Measurements from ENCODE around the gene MRTFA. TPM values are rescaled to one million over a fixed set of nuclear protein-coding genes. Genes with fewer than 3 reads are reported as not detected.

Gene MRTFA
- total and polyA plus RNA-seq, 9 of the 15 experiments (the other 6 are each of a cell fraction or from before 2014, with no cell fraction given), result 0.84 to 21.1 (median 3.7) TPM

DNA sequence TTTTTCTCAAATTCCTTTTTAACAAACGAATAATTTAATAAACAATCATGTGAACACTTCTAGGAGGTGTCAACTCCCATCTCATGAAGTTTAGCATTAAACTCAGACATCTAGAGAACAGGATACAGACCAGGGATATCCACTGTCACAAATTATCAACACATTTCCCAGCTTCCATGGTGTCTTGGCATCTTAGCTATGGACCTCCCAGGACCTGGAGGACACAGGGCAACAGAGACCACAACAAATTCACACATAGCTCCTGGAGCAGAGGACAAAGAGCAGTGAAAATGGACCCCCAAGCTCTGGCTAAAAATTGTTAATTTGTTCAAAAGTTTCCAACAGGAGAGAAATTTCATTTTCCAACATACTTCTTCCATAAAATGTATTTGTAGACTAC is 163.9 kb downstream of the MRTFA start:
- Histone ChIP-seq H3K79me2 (ENCODE audit: control insufficient read depth, insufficient read depth, low read length) (no peaks in the 10 kb centered on the region; the same call in 2 of the 3 replicates), H3K9me3 (replicated peaks; ENCODE audit: control insufficient read depth, insufficient read depth, low read depth, low read length) (no peaks in the 10 kb centered on the region), H4K20me1 (replicated peaks; ENCODE audit: control insufficient read depth, insufficient read depth, low read length) (no peaks in the 10 kb centered on the region), H3K36me3 (ENCODE audit: control insufficient read depth, insufficient read depth, low read length) (no peaks in the 10 kb centered on the region), H3K9me1 (ENCODE audit: control insufficient read depth, insufficient read depth, low read length) (no peaks in the 10 kb centered on the region), H2AFZ (ENCODE audit: low read depth, low read length) (no peak overlapping the region), H3K4me2 (ENCODE audit: insufficient read depth, low read length) (no peak overlapping the region), H3K4me3 (no peak overlapping the region), H3K27me3 (ENCODE audit: control insufficient read depth in 2 of 2, insufficient read depth in 2 of 2, low read length in 2 of 2) (no peaks in the 10 kb centered on the region), H3K9ac (ENCODE audit: insufficient read depth in 1 of 2, low read depth in 2 of 2, low read length in 2 of 2) (no peak overlapping the region), H3K27ac (ENCODE audit: extremely low read depth, low read depth, low read length) (no peak overlapping the region), H3K4me1 (replicated peaks in 1 of 2; ENCODE audit: control insufficient read depth in 2 of 2, insufficient read depth in 2 of 2, low read length in 2 of 2) (peaks cover 5 to 19% of the 10 kb centered on the region in 2 experiments)
- intact Hi-C loops (cut with micrococcal nuclease) (no loop called here), in situ Hi-C loops (cut with MboI) (no loop called here)
- ATAC-seq (no peak), FAIRE-seq (no peak), DNase-seq (ENCODE audit: extremely low read depth in 1 of 4, low spot score in 3 of 4) (no peak)
- ChIA-PET POLR2A (no interaction called here), CTCF (ENCODE audit: low intra/inter-chr PET ratio) (no interaction called here)
- no TSS peak for BruUV-seq (replicated peaks)
- 8% methylated on average over 1 of the region's 1 CpG for WGBS (ENCODE audit: insufficient coverage, low coverage, missing lambda C conversion rate)
- no peak for TF ChIP-seq PCBP2 (IDR thresholded peaks at IDR 0.05; ENCODE audit: low read depth, low read length, poor library complexity, severe bottlenecking)
- TF ChIP-seq, protein P1, sequence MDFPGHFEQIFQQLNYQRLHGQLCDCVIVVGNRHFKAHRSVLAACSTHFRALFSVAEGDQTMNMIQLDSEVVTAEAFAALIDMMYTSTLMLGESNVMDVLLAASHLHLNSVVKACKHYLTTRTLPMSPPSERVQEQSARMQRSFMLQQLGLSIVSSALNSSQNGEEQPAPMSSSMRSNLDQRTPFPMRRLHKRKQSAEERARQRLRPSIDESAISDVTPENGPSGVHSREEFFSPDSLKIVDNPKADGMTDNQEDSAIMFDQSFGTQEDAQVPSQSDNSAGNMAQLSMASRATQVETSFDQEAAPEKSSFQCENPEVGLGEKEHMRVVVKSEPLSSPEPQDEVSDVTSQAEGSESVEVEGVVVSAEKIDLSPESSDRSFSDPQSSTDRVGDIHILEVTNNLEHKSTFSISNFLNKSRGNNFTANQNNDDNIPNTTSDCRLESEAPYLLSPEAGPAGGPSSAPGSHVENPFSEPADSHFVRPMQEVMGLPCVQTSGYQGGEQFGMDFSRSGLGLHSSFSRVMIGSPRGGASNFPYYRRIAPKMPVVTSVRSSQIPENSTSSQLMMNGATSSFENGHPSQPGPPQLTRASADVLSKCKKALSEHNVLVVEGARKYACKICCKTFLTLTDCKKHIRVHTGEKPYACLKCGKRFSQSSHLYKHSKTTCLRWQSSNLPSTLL (IDR thresholded peaks at IDR 0.05), result no peak
- TF ChIP-seq MCM7 (IDR thresholded peaks at IDR 0.05), result no peak
- TF ChIP-seq SIN3B (IDR thresholded peaks at IDR 0.05; ENCODE audit: low read depth), result no peak

DNA sequence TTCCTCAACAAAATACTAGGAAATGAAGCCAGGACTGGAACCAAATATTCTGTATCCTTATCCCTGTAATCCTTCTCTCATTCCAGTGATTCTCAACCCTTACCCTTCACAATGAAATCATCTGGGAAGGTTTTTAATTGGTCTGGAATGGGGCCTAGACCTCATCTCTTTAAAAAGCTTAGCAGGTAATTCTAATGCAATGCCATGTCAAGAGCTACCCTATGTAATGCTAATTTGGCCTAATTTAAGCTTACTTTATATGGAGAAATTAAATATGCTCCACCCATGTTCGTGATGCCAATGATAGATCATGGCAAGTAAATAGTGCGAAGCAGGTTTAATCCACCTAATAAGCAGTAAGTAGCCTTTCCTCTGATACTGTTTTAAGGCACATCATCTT is 164.5 kb downstream of the MRTFA start:
- WGBS (ENCODE audit: insufficient coverage, low coverage, missing lambda C conversion rate), result 84% methylated on average over 2 of the region's 2 CpGs

More for the DNA sequence above, 164.5 kb downstream of the MRTFA start:
- H3K4me1 ChIP-seq (replicated peaks in 1 of 2; ENCODE audit: control insufficient read depth in 2 of 2, insufficient read depth in 2 of 2, low read length in 2 of 2), result peaks cover 5 to 18% of the 10 kb centered on the region in 2 experiments
- ATAC-seq (no peak), DNase-seq (ENCODE audit: extremely low read depth in 1 of 4, low spot score in 3 of 4) (no peak), FAIRE-seq (no peak)
- no peak overlapping the region for H2AFZ ChIP-seq (ENCODE audit: low read depth, low read length)
- ChIA-PET POLR2A (interaction anchor here (0.8 kb wide), 1 partner anchor 74 kb away, joined by 3 read pairs; no protein-coding TSS in a partner anchor), CTCF (ENCODE audit: low intra/inter-chr PET ratio) (no interaction called here)
- H3K36me3 ChIP-seq (ENCODE audit: control insufficient read depth, insufficient read depth, low read length), result no peaks in the 10 kb centered on the region
- H3K79me2 ChIP-seq (ENCODE audit: control insufficient read depth, insufficient read depth, low read length), result no peaks in the 10 kb centered on the region; the same call in 2 of the 3 replicates
- BruUV-seq (replicated peaks), result no TSS peak
- no peak overlapping the region for H3K9ac ChIP-seq (ENCODE audit: insufficient read depth in 1 of 2, low read depth in 2 of 2, low read length in 2 of 2)
- intact Hi-C loops (cut with micrococcal nuclease) (no loop called here), in situ Hi-C loops (cut with MboI) (no loop called here)
- H3K9me3 ChIP-seq (replicated peaks; ENCODE audit: control insufficient read depth, insufficient read depth, low read depth, low read length), result no peaks in the 10 kb centered on the region
- TF ChIP-seq CBFA2T2 (conservative IDR thresholded peaks at IDR 0.05) (no peak), ZBTB8A (IDR thresholded peaks at IDR 0.05; ENCODE audit: partially characterized antibody) (no peak), GATAD2B (IDR thresholded peaks at IDR 0.05; ENCODE audit: borderline replicate concordance) (no peak)
- no peaks in the 10 kb centered on the region for H4K20me1 ChIP-seq (replicated peaks; ENCODE audit: control insufficient read depth, insufficient read depth, low read length)
- no peaks in the 10 kb centered on the region for H3K27me3 ChIP-seq (ENCODE audit: control insufficient read depth in 2 of 2, insufficient read depth in 2 of 2, low read length in 2 of 2)
- H3K4me3 ChIP-seq, result no peak overlapping the region
- no peak overlapping the region for H3K4me2 ChIP-seq (ENCODE audit: insufficient read depth, low read length)
- H3K27ac ChIP-seq (ENCODE audit: extremely low read depth, low read depth, low read length), result no peak overlapping the region
- no peaks in the 10 kb centered on the region for H3K9me1 ChIP-seq (ENCODE audit: control insufficient read depth, insufficient read depth, low read length)
